Ascending aorta (tissue), 2 donors: Measurements from ENCODE around the gene MEIOB. TPM values are rescaled to one million over a fixed set of nuclear protein-coding genes. Genes with fewer than 3 reads are reported as not detected.

ENCODE experiments used
- DNase-seq, 2 donors: peaks; one replicate each; pipeline ENCODE4 v3.0.0-alpha.2; 2019; ENCODE audit warnings: low spot score in 2 of 2
- H3K27ac ChIP-seq, 2 donors: fragments of 200-600 bp; sonication (generic); one replicate each; pipeline ENCODE4 v1.5.1; 2016 to 2017; ENCODE audit warnings: mild to moderate bottlenecking in 1 of 2
- H3K27me3 ChIP-seq: fragments of 200-600 bp; sonication (generic); one replicate; pipeline ENCODE4 v1.5.1; 2017
- H3K36me3 ChIP-seq, 2 donors: fragments of 200-600 bp; sonication (generic); one replicate each; pipeline ENCODE4 v1.5.1; 2016
- H3K4me1 ChIP-seq, 2 donors: fragments of 200-600 bp; sonication (generic); one replicate each; pipeline ENCODE4 v1.5.1; 2016 to 2017; ENCODE audit warnings: mild to moderate bottlenecking in 1 of 2
- H3K4me3 ChIP-seq, 2 donors: fragments of 200-600 bp; sonication (generic); one replicate each; pipeline ENCODE4 v1.5.1; 2016 to 2017; ENCODE audit warnings: mild to moderate bottlenecking in 1 of 2
- H3K9me3 ChIP-seq, 2 donors: fragments of 200-600 bp; sonication (generic); one replicate each; pipeline ENCODE4 v1.5.1; 2016
- CTCF ChIP-seq, 3 experiments: fragments of 200-600 bp in 2 of 3; fragments of 450-650 bp in 1 of 3; sonication (generic) in 2 of 3; IDR thresholded peaks; one replicate each; pipeline ENCODE4 v1.5.1; 2016 to 2019; ENCODE audit warnings: antibody characterized with exemption in 3 of 3, mild to moderate bottlenecking in 1 of 3, moderate library complexity in 1 of 3
- intact Hi-C: fragments of 100-400 bp; cut with DNase I; formaldehyde crosslinking; loops from one replicate; pipeline ENCODE4 v1.15.1; 2023
- total RNA-seq: library from RNA; depleted of rRNA; stranded (reverse); fragments of >200 nt; gene quantifications from one replicate; pipeline ENCODE4 v1.1.0, GENCODE V29; 2016

Gene MEIOB
- total RNA-seq, 1 donor from 2014 or later: not detected

- intact Hi-C loops: no loop called here
- H3K27me3 ChIP-seq: no peaks in the 10 kb centered on the region
- no peak for DNase-seq
Observed at GRCh38 chr16:1908983-1909382, 37.0 kb upstream of the MEIOB start.

GRCh38 chr16:1908184-1908583 lies 36.2 kb upstream of the MEIOB start:
- intact Hi-C loops: no loop called here
- H3K4me1 ChIP-seq: no peaks in the 10 kb centered on the region
- no peaks in the 10 kb centered on the region for H3K36me3 ChIP-seq
- H3K9me3 ChIP-seq: no peaks in the 10 kb centered on the region
- no peak overlapping the region for H3K4me3 ChIP-seq
- TF ChIP-seq CTCF (IDR thresholded peaks at IDR 0.05): no peak
- no peak overlapping the region for H3K27ac ChIP-seq
- DNase-seq: no peak
- H3K27me3 ChIP-seq: no peaks in the 10 kb centered on the region

More at GRCh38 chr16:1908983-1909382, 37.0 kb upstream of the MEIOB start:
- no peak for TF ChIP-seq CTCF (IDR thresholded peaks at IDR 0.05)
- H3K27ac ChIP-seq: no peak overlapping the region
- H3K36me3 ChIP-seq: no peaks in the 10 kb centered on the region
- H3K4me1 ChIP-seq: no peaks in the 10 kb centered on the region
- H3K9me3 ChIP-seq: no peaks in the 10 kb centered on the region
- no peak overlapping the region for H3K4me3 ChIP-seq

- H3K9me3 ChIP-seq: no peaks in the 10 kb centered on the region
- intact Hi-C loops: no loop called here
- H3K4me3 ChIP-seq: no peak overlapping the region
- no peaks in the 10 kb centered on the region for H3K36me3 ChIP-seq
- H3K27me3 ChIP-seq: no peaks in the 10 kb centered on the region
- H3K4me1 ChIP-seq: no peaks in the 10 kb centered on the region
- DNase-seq: no peak
- no peak overlapping the region for H3K27ac ChIP-seq
- TF ChIP-seq CTCF (IDR thresholded peaks at IDR 0.05): no peak
Observed at GRCh38 chr16:1907226-1907860, 35.4 kb upstream of the MEIOB start.

GRCh38 chr16:1906846-1907165 lies 34.8 kb upstream of the MEIOB start:
- TF ChIP-seq CTCF (IDR thresholded peaks at IDR 0.05): no peak
- H3K9me3 ChIP-seq: no peaks in the 10 kb centered on the region
- H3K36me3 ChIP-seq: no peaks in the 10 kb centered on the region
- H3K4me1 ChIP-seq: no peaks in the 10 kb centered on the region
- no peak overlapping the region for H3K27ac ChIP-seq
- no peaks in the 10 kb centered on the region for H3K27me3 ChIP-seq
- no peak for DNase-seq
- no peak overlapping the region for H3K4me3 ChIP-seq
- intact Hi-C loops: no loop called here

- Histone ChIP-seq H3K27me3 (no peaks in the 10 kb centered on the region), H3K4me3 (no peak overlapping the region)
Observed at GRCh38 chr16:1906055-1906845, 34.3 kb upstream of the MEIOB start.

More at GRCh38 chr16:1906055-1906845, 34.3 kb upstream of the MEIOB start:
- no peak for DNase-seq
- intact Hi-C loops: no loop called here
- Histone ChIP-seq H3K36me3 (no peaks in the 10 kb centered on the region), H3K4me1 (no peaks in the 10 kb centered on the region), H3K9me3 (no peaks in the 10 kb centered on the region), H3K27ac (no peak overlapping the region)
- TF ChIP-seq CTCF (IDR thresholded peaks at IDR 0.05): no peak
